ENCODE measurements around the gene CACNB2. TPM values are rescaled to one million over a fixed set of nuclear protein-coding genes. Genes with fewer than 3 reads are reported as not detected.

CACNB2 gene
- total and polyA plus RNA-seq, 8 donors = 4.0 to 14.8 (median 11.8) TPM

DNA sequence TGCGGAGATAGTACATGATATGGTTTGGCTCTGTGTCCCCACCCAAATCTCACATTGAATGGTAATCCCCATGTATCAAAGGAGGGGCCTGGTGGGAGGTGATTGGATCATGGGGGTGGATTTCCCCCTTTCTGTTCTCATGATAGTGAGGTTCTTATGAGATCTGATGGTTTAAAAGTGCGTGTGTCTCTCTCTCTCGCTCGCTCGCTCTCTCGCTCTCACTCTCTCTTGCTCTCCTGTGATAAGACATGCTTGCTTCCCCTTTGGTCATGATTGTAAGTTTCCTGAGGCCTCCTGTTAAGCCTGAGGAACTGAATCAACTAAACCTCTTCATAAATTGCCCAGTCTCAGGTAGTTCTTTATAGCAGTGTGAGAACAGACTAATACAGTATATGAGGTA, 339.3 kb downstream of the CACNB2 start:
- TF ChIP-seq, protein P1, sequence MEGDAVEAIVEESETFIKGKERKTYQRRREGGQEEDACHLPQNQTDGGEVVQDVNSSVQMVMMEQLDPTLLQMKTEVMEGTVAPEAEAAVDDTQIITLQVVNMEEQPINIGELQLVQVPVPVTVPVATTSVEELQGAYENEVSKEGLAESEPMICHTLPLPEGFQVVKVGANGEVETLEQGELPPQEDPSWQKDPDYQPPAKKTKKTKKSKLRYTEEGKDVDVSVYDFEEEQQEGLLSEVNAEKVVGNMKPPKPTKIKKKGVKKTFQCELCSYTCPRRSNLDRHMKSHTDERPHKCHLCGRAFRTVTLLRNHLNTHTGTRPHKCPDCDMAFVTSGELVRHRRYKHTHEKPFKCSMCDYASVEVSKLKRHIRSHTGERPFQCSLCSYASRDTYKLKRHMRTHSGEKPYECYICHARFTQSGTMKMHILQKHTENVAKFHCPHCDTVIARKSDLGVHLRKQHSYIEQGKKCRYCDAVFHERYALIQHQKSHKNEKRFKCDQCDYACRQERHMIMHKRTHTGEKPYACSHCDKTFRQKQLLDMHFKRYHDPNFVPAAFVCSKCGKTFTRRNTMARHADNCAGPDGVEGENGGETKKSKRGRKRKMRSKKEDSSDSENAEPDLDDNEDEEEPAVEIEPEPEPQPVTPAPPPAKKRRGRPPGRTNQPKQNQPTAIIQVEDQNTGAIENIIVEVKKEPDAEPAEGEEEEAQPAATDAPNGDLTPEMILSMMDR (IDR thresholded peaks at IDR 0.05) = no peak
- no peak for DNase-seq
- Histone ChIP-seq H3K4me3 (no peak overlapping the region), H3K36me3 (no peaks in the 10 kb centered on the region), H3K9me3 (no peaks in the 10 kb centered on the region), H3K4me1 (no peaks in the 10 kb centered on the region), H3K27ac (no peak overlapping the region), H3K27me3 (no peaks in the 10 kb centered on the region)
- intact Hi-C loops (cut with DNase I) = no loop called here
- ATAC-seq = no peak

DNA sequence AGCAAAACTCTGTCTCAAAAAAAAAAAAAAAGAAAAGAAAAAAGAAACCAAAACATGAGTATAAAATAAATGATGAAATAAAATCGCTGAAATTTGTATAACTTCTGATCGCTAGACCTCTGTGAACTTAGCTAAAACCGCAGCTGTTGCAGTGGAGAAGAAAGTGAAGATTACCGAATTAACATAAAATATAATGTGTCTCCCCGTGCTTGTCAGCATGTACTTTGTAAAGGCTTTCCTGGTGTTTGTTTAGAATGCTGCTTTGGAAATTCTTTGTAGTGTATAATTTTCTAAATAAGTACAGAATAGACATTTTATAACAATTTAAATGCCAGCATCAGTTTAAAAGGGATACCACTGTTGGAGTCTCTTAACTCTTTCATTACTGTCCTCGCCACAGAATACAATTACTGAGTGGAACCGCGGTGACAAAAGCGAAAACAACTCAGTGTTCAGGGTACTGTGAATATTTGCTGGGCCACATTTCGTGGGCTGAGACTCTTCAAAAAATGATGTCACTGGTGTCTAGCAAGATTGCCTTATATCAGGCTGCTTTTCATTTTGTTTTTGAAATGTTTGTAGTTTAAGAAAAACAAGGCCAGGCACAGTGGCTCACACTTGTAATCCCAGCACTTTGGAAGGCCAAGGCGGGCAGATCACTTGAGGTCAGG, 343.4 kb downstream of the CACNB2 start:
- TF ChIP-seq, protein P1 (IDR thresholded peaks at IDR 0.05) = no peak
- no peaks in the 10 kb centered on the region for H3K36me3 ChIP-seq
- no peak for ATAC-seq
- intact Hi-C loops (cut with DNase I) = no loop called here
- no peak overlapping the region for H3K4me3 ChIP-seq
- no peaks in the 10 kb centered on the region for H3K9me3 ChIP-seq
- H3K27ac ChIP-seq = no peak overlapping the region
- no peaks in the 10 kb centered on the region for H3K27me3 ChIP-seq
- no peaks in the 10 kb centered on the region for H3K4me1 ChIP-seq
- peak in 1 of 4 donors; percentile 14 for DNase-seq

DNA sequence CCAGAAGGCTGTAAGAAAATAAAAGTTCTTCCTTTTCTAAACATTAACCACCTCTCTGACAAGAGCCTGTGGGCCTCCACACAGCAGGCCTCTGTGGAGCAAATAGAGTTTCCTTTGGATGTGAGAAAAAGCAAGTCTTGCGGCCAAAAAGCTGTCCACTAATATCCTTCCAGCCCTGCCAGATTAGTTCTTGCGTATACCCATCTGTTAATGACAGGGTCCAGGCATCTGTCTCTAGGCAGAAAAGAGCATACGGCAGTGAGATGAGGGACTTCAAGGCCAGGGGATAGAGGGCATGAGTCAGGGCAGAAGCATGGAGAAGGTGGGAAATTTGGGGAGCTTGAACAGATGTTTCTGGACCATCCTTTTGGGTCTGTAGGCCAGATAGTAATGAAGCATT, 346.2 kb downstream of the CACNB2 start:
- Histone ChIP-seq H3K4me3 (no peak overlapping the region), H3K9me3 (peaks cover 0 to 2% of the 10 kb centered on the region in 2 donors), H3K27ac (no peak overlapping the region), H3K36me3 (no peaks in the 10 kb centered on the region), H3K27me3 (no peaks in the 10 kb centered on the region), H3K4me1 (no peaks in the 10 kb centered on the region)
- DNase-seq = peak in 1 of 4 donors; percentile 71
- TF ChIP-seq, protein P1 (IDR thresholded peaks at IDR 0.05) = no peak
- intact Hi-C loops (cut with DNase I) = no loop called here
- no peak for ATAC-seq

DNA sequence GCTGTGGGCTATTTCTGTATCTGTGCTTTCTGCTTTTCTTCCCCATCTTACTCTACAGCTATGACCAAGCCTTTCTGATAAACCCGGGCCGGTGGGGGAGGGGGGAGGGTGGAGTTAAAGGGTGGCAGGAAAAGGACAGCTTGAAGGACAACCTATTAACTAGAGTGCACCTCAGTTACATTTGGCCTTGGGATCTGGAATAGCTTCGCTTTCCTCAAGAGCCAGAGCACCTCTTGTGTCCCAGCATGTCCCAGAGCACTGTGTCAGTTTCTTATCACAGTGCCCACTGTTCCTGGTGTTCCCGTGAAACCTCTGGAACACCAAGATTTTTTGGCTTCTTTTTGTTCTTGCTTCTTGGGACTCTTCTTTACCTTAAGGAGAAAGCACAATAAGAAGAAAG, 350.5 kb downstream of the CACNB2 start:
- DNase-seq (no peak), ATAC-seq (no peak)
- Histone ChIP-seq H3K4me3 (no peak overlapping the region), H3K4me1 (no peaks in the 10 kb centered on the region), H3K27me3 (no peaks in the 10 kb centered on the region), H3K27ac (no peak overlapping the region), H3K36me3 (no peaks in the 10 kb centered on the region), H3K9me3 (peaks cover 0 to 2% of the 10 kb centered on the region in 2 donors)
- TF ChIP-seq, protein P1 (IDR thresholded peaks at IDR 0.05) = no peak
- intact Hi-C loops (cut with DNase I) = no loop called here

DNA sequence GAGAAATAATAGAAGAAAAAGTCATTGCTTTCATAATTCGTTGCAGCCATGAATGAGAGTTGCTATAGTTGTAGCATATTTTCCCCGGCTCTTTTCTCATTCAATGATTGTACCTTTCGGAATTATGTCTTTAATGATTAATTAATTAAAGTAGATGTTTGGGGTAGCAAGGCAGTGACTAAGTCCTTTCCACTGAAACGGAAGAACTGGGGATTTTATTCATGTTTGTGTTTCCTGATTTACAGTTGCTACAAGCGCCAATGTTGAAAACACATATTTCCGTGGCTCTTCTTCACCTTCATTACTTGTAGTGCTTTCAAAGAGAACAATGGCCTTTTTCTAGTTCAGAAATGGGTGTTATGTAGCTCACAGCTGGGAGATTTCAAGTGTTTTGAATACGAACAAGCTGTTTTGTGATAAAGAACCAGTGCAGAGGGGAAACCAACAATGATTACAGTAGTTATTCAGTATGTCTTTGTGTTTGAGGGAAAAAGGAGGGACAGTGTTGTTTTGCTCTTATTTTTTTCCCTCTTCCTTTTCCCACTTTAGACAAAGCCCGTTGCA, 357.7 kb downstream of the CACNB2 start:
- TF ChIP-seq, protein P1 (IDR thresholded peaks at IDR 0.05) = no peak
- ATAC-seq = no peak
- peak in 1 of 4 donors; percentile 46 for DNase-seq
- intact Hi-C loops (cut with DNase I) = no loop called here
- Histone ChIP-seq H3K27me3 (no peaks in the 10 kb centered on the region), H3K27ac (no peak overlapping the region), H3K9me3 (no peaks in the 10 kb centered on the region), H3K36me3 (no peaks in the 10 kb centered on the region), H3K4me3 (no peak overlapping the region), H3K4me1 (no peaks in the 10 kb centered on the region)
